BE2C (cell line): ENCODE results near the gene TBC1D22A.

Source experiments
- DNase-seq: peaks from one replicate; pipeline ENCODE4 v3.0.0-alpha.2; 2020
- H3K27me3 ChIP-seq: fragments of 250-450 bp; sonication (Bioruptor Pico); 2 replicates; pipeline ENCODE4 v1.5.1; 2020; ENCODE audit warnings: mild to moderate bottlenecking
- H3K36me3 ChIP-seq: fragments of 250-450 bp; sonication (Bioruptor Pico); 2 replicates; pipeline ENCODE4 v1.5.1; 2020; ENCODE audit warnings: mild to moderate bottlenecking
- H3K4me1 ChIP-seq: fragments of 250-450 bp; sonication (Bioruptor Pico); 2 replicates; pipeline ENCODE4 v1.5.1; 2020
- H3K4me3 ChIP-seq: 2 replicates; pipeline ENCODE4 v1.5.1; 2011; ENCODE audit warnings: low read depth, low read length
- H3K9me3 ChIP-seq: fragments of 250-450 bp; sonication (Bioruptor Pico); 2 replicates; pipeline ENCODE4 v1.5.1; 2020
- CTCF ChIP-seq: IDR thresholded peaks from 2 replicates; pipeline ENCODE4 v1.5.1; 2012; ENCODE audit warnings: mild to moderate bottlenecking, low read depth, low read length

The TBC1D22A gene

GRCh38 chr22:46773076-46773475 is 10.6 kb downstream of the TBC1D22A start:
- no peak overlapping the region for H3K4me3 ChIP-seq

GRCh38 chr22:46774253-46774979 is 12.0 kb downstream of the TBC1D22A start:
- H3K4me3 ChIP-seq: no peak overlapping the region
- H3K36me3 ChIP-seq: no peaks in the 10 kb centered on the region; the same call in 1 of the 2 replicates
- H3K4me1 ChIP-seq: peaks cover 8% of the 10 kb centered on the region
- H3K27me3 ChIP-seq: no peaks in the 10 kb centered on the region
- TF ChIP-seq CTCF: no peak
- no peak for DNase-seq
- H3K9me3 ChIP-seq: no peaks in the 10 kb centered on the region

More at GRCh38 chr22:46773076-46773475, 10.6 kb downstream of the TBC1D22A start:
- H3K36me3 ChIP-seq: no peaks in the 10 kb centered on the region; the same call in 1 of the 2 replicates
- DNase-seq: no peak
- H3K4me1 ChIP-seq: peaks cover 12% of the 10 kb centered on the region
- H3K9me3 ChIP-seq: no peaks in the 10 kb centered on the region
- no peaks in the 10 kb centered on the region for H3K27me3 ChIP-seq
- no peak for TF ChIP-seq CTCF

GRCh38 chr22:46774980-46775849 is 12.8 kb downstream of the TBC1D22A start:
- Histone ChIP-seq H3K36me3 (no peaks in the 10 kb centered on the region; the same call in 1 of the 2 replicates), H3K27me3 (no peaks in the 10 kb centered on the region), H3K4me1 (peaks cover 7% of the 10 kb centered on the region), H3K9me3 (no peaks in the 10 kb centered on the region), H3K4me3 (no peak overlapping the region)
- no peak for DNase-seq
- no peak for TF ChIP-seq CTCF

GRCh38 chr22:46775850-46776826 is 13.7 kb downstream of the TBC1D22A start:
- no peak overlapping the region for H3K4me3 ChIP-seq
- TF ChIP-seq CTCF: no peak
- H3K4me1 ChIP-seq: peaks cover 7% of the 10 kb centered on the region
- no peaks in the 10 kb centered on the region for H3K9me3 ChIP-seq
- no peaks in the 10 kb centered on the region for H3K36me3 ChIP-seq
- no peaks in the 10 kb centered on the region for H3K27me3 ChIP-seq
- DNase-seq: no peak

- no peak overlapping the region for H3K4me3 ChIP-seq
Observed at GRCh38 chr22:46776876-46777608, 14.6 kb downstream of the TBC1D22A start.

More at GRCh38 chr22:46776876-46777608, 14.6 kb downstream of the TBC1D22A start:
- H3K4me1 ChIP-seq: peaks cover 7% of the 10 kb centered on the region
- no peaks in the 10 kb centered on the region for H3K36me3 ChIP-seq
- no peaks in the 10 kb centered on the region for H3K9me3 ChIP-seq
- DNase-seq: no peak
- no peak for TF ChIP-seq CTCF
- no peaks in the 10 kb centered on the region for H3K27me3 ChIP-seq
